ENCODE results near the gene COL5A1.

COL5A1 gene

GRCh38 chr9:134741846-134742245 lies 100.2 kb downstream of the COL5A1 start:
- no peak for DNase-seq (ENCODE audit: low read depth)

DNA sequence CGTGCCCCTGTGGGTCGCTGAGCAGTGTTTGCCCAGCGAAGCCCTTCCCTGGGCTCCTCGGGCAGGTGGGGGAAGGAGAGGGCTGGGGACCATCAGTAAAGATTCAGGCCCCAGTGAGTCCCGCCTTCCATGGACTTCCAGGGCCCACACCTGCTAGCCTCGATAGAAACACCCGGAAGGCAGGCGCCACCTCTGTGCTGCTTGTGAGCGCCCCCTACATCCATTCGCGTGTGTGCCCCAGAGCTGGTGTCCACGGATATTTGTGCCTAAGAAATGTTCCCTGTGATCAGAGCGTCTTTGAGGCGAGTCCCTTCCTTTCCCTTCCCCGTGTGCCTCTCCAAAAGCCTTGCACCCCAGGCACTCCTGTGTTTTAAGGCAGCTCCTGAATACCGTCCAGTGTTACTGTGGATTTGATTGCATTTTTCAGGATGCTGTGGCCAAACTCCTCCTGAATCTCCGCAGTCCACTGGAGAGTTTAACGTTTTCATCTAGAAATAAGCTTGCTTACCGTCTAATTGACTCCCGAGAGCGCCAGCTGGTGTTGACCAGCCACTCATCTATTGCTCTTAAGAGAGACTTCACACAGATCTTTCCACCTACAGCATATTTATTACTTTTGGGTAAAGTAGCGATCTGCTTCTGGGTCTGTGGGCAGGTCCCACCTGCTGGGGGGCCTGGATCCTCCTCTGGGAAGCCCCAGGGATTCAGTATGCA lies 101.4 kb downstream of the COL5A1 start:
- DNase-seq (ENCODE audit: low read depth): no peak

- DNase-seq (ENCODE audit: low read depth): no peak
These were observed 102.2 kb downstream of the COL5A1 start for GRCh38 chr9:134743853-134744252.

GRCh38 chr9:134744385-134745295 lies 103.0 kb downstream of the COL5A1 start:
- no peak for DNase-seq (ENCODE audit: low read depth)

- no peak for DNase-seq (ENCODE audit: low read depth)
These were observed 106.4 kb downstream of the COL5A1 start for GRCh38 chr9:134747951-134748489.

GRCh38 chr9:134748591-134748990 lies 107.0 kb downstream of the COL5A1 start:
- no peak for DNase-seq (ENCODE audit: low read depth)

DNA sequence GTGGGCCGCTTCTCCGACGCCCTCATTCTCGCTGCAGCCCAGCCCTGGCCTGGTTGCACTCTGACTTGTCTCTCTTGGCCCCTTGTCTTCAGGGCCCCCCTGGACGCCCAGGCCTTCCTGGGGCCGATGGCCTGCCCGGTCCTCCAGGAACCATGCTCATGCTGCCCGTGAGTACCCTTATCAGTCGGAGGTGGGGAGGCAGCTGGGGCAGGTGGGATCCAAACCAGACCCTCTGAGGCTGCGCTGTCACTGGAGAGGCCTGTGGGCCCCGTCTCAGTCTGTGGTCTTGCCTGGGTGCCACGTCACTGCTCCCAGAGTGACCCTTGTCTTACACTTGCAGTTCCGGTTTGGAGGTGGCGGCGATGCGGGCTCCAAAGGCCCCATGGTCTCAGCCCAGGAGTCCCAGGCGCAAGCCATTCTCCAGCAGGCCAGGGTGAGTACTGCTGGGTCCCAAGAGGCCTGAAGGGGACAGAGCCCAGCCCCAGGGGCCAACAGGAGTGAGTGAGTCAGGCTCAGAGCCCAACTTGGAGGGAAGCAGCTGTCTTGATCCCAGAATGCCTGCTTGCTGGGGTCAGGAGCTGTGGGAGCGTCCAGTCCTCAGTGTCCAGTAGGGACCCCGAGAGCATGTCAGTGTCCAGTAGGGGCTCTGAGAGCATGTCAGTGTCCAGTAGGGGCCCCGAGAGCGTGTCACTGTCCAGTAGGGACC lies 109.0 kb downstream of the COL5A1 start:
- DNase-seq (ENCODE audit: low read depth): no peak

DNA sequence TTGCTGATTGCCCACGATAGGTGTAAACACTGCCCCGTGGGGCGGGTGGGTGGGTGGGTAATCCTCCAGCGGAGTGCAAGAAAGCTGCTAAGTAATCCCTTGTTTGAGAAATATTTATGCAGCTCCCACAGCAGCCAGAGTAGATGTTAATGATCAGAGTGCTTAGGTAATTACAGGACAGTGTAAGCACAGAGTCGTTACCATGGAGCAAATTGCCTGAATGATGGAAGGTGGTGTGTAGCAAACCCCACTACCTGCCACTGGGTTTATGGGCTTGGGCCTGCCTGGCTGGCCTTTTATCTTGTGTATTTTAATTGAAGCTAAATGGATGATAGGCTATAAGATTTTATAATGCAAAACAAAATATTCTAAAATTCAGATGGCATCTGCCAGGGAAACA lies 110.0 kb downstream of the COL5A1 start:
- no peak for DNase-seq (ENCODE audit: low read depth)

GRCh38 chr9:134752471-134753168 lies 111.0 kb downstream of the COL5A1 start:
- DNase-seq (ENCODE audit: low read depth): no peak

DNA sequence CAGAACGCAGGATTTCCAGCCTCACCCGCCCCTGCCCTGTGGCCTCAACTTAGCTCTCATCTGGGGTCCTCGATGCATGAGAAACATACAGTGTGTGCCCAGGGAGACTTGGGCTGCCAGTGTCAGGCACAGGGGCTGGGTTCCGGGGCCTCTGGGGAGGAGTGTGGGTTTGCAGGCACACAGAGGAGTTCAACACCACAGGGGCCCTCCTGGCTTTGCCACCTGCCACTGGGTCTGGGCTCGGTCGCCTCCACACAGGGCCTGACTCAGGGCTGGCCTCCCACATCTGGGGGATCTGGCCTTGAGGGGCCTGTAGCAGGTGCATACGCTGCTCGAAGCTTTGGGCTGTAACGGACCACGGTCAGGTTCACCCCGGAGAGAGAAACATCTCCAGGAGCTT lies 111.6 kb downstream of the COL5A1 start:
- no peak for DNase-seq (ENCODE audit: low read depth)

GRCh38 chr9:134755221-134755907 lies 113.8 kb downstream of the COL5A1 start:
- DNase-seq (ENCODE audit: low read depth): no peak

DNA sequence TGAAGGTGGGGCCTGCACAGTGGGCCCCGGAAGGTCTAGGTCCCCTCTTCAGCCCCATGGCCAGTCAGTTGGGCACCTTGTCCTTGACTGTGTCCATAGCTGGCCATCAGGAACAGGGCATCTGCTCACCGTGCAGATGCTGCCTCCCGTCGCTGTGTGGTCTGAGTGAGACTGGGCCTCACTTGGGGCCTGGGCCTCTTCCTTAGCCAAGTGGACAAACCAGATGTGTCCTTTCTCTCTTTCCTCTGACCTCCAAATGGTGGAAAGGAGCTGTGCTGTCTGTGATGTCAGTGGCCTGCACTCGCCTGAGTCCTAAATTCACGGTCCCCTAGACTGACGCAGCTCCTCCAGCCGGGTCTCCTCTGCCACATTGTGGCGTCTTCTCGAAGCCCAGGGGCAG lies 114.5 kb downstream of the COL5A1 start:
- no peak for DNase-seq (ENCODE audit: low read depth)

DNA sequence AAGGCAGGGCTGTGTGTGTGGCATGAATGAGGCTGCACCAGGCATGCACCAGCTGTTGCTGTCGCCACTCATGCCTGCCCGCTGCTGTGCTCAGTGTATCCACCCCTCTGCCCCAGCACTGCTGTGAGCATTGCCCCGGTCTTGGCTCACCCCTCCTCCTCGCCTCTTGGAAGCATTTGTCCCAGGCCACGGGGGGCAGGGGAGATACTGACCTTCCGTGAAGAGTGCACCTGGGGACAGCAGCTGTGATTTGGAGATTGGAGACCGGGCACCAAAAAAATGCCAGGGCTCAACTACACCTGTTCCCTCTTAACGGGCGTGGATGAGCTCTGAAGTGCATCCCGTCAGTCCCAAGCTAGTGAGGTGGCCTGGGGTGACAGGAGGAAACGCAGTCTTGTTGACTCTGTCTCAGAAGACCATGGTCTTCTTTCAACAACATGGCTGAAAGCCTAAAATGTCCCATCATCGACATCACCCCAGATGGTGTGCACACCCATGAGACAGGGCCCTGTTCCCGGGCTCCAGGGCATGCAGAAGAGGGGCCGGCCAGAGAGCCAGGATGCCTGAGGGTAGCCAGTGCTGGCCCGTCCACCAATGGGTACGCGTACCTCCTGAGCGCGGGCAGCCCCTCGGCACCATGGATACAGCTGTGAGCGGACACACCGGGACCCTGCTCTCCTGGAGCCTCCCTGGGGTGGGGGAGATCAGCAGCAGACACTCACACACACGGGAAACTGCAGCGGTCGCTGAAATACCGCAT lies 115.8 kb downstream of the COL5A1 start:
- DNase-seq (ENCODE audit: low read depth): no peak

GRCh38 chr9:134758949-134759607 lies 117.5 kb downstream of the COL5A1 start:
- no peak for DNase-seq (ENCODE audit: low read depth)

DNA sequence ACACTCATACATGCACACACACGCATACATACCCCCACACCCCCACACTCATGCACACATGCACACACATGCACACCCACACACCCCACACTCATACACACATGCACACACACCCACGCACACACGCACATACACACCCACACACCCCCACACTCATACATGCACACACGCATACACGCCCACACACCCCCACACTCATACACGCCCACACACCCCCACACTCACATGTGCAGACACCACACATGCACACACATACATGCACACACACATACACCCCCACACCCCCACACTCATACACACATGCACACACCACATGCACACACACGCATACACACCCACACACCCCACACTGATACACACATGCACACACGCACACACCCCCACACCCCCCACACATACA lies 118.3 kb downstream of the COL5A1 start:
- no peak for DNase-seq (ENCODE audit: low read depth)

GRCh38 chr9:134760750-134761420 lies 119.3 kb downstream of the COL5A1 start:
- no peak for DNase-seq (ENCODE audit: low read depth)

GRCh38 chr9:134764473-134765269 lies 123.1 kb downstream of the COL5A1 start:
- DNase-seq (ENCODE audit: low read depth): no peak

DNA sequence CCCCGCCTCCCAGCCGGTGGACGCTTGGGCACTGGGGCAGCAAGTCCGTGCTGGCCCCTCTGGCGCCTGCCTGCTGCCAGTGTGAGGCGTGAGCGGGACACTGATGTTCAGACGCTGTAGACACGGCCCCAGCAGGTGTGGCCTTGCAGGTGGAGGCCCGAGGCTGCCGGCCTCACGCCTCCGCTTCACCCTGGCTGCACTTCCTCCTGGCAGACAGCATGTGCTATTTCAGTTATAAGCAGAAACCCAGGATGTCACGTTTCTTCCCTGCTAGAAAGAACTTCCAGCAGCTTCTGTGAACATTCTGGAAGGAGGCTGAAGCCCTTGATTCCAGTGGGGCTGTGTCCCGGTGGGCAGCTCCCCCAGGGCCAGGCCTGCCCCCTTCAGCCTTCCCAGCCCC lies 124.2 kb downstream of the COL5A1 start:
- DNase-seq (ENCODE audit: low read depth): no peak

Data from ELR (cell line).